Limb (tissue), 2 donors: ENCODE results near the gene TUBGCP6.

ENCODE experiments used
- DNase-seq, 2 donors: peaks; one replicate each; pipeline ENCODE4 v3.0.0-alpha.2; 2016; ENCODE audit errors: extremely low spot score in 2 of 2

TUBGCP6 gene

GRCh38 chr22:50228366-50228765, 16.5 kb downstream of the TUBGCP6 start:
- no peak for DNase-seq

- DNase-seq: peak in 1 of 2 donors; percentile 21
Measured at GRCh38 chr22:50227579-50228215, 17.1 kb downstream of the TUBGCP6 start.

GRCh38 chr22:50226875-50227165, 18.0 kb downstream of the TUBGCP6 start:
- DNase-seq: no peak

- DNase-seq: peak in 1 of 2 donors; percentile 25
Measured at GRCh38 chr22:50226063-50226874, 18.6 kb downstream of the TUBGCP6 start.

- peak in 1 of 2 donors; percentile 29 for DNase-seq
Measured at GRCh38 chr22:50225200-50225969, 19.4 kb downstream of the TUBGCP6 start.

GRCh38 chr22:50224071-50224470, 20.8 kb downstream of the TUBGCP6 start:
- peak in 1 of 2 donors; percentile 12 for DNase-seq

GRCh38 chr22:50222508-50222907, 22.3 kb downstream of the TUBGCP6 start:
- no peak for DNase-seq

- DNase-seq: peak in 1 of 2 donors; percentile 23
Measured at GRCh38 chr22:50221410-50222300, 23.2 kb downstream of the TUBGCP6 start.

GRCh38 chr22:50220603-50221409, 24.0 kb downstream of the TUBGCP6 start:
- DNase-seq: peak in 1 of 2 donors; percentile 20

- no peak for DNase-seq
Measured at GRCh38 chr22:50219800-50220602, 24.8 kb downstream of the TUBGCP6 start.

GRCh38 chr22:50218996-50219727, 25.7 kb downstream of the TUBGCP6 start:
- DNase-seq: peak in 1 of 2 donors; percentile 87

- peak in 1 of 2 donors; percentile 39 for DNase-seq
Measured at GRCh38 chr22:50218153-50218995, 26.4 kb downstream of the TUBGCP6 start.

GRCh38 chr22:50217543-50218152, 27.2 kb downstream of the TUBGCP6 start:
- peak in 1 of 2 donors; percentile 31 for DNase-seq

GRCh38 chr22:50216684-50217520, 27.9 kb downstream of the TUBGCP6 start:
- DNase-seq: peak in 1 of 2 donors; percentile 27

GRCh38 chr22:50216055-50216683, 28.7 kb downstream of the TUBGCP6 start:
- DNase-seq: no peak
